Measurements from ENCODE around the gene ANKRD31.
"Not testable (repeated sequence)": the region's sequence is repeated elsewhere in the genome, so short reads cannot be mapped to it uniquely, and the experiment has no call there.

Gene ANKRD31

DNA sequence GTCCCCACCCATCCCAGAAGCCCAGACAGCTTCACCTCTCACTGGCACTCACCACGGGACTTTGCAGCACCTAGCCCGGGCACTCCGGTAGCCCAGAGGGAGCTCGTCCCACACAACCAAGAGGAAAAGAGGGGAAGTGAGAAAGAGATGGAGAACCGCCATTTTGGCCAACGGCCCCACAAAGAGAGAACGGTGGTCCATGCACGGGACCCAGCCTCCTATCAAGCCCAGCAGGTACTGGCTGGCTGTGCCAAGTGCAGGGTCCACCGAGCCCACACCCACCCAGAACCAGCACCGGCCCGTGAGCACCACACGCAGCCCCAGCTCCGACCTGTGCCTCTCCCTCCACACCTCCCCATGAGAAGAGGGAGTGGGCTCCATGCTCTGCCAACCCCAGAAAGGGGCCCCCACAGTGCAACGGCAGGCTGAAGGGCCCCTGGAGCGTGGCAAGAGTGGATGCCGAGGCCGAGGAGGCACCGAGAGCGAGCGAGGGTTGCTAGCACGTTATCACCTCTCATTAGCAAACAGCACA, 105.8 kb downstream of the ANKRD31 start:
- no peak for DNase-seq

GRCh38 chr5:75116856-75117255, 119.8 kb downstream of the ANKRD31 start:
- no peak for DNase-seq

DNA sequence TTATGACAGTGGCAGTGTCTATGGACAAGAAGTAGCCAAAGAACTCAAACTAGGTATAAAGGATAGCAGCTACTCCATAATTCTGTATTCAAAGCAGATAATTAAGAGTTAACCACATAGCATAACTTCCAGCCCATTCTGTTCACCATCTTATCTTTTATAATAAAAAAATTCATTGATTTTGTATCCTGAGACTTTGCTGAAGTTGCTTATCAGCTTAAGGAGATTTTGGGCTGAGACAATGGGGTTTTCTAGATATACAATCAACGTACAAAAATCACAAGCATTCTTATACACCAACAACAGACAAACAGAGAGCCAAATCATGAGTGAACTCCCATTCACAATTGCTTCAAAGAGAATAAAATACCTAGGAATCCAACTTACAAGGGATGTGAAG, 122.4 kb downstream of the ANKRD31 start:
- DNase-seq: not testable (repeated sequence)

GRCh38 chr5:75113354-75114113, 123.1 kb downstream of the ANKRD31 start:
- no peak for DNase-seq

DNA sequence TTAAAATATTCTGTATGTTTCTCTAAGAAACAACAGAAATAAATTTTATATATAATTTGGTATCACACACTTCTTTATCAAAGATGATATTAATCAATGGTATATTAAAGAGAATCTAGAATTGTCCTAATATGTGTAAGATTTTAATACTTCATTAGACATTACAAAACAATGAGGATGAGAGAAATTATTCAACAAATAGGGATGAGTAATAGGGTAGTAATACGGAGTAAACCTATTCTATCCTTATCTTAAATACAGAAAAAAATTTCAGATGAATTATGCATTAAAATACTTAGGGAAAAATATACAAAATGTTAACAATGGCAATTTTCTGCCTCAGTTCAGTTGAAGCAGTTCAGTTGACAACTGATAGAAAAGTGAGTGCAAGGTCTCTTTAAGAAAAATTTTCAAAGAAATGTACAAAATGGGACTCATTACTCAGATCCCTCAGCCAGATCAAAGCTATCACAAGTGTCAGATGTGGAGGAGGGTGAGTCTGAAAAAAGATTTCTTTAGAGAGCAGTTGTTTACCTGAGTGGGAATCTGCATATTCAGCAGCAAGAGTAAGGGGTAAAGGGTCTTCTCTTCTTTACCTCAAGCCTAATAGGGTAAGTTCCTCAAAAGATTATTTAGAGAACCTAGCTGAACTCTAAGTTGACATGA, 127.6 kb downstream of the ANKRD31 start:
- no peak for DNase-seq

DNA sequence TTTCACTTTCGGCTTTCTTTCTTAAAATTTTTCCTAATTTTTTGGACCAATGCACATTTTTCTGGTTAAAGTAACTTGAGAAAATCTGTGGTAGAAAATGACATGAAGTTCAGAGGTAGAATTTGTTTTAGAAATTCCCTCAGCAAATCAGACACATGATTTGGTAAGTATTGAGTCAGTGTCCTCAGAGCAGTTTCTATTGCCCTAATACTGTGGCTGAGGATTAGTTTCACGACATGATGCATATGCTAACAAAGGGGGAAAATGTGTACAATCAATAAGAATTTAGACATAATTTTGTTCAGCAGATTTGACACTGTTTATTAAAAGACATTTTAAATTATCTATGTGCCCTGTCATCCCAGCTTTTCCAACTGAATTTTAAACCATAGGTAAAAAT, 128.2 kb downstream of the ANKRD31 start:
- DNase-seq: no peak

DNA sequence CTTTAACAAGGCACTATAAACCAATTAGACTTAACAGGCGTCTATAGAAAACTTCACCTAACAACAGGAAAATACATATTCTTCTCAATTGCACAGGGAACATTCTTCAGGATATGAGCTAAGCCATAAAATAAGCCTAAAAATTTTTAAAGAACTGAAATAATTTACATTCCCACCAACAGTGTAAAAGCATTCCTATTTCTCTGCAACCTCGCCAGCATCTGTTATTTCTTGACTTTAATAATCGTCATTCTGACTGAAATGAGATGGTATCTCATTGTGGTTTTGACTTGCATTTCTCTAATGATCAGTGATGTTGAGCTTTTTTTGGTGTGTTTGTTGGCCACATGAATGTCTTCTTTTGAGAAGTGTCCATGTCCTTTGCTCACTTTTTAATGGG, 140.7 kb downstream of the ANKRD31 start:
- DNase-seq: not testable (repeated sequence)

DNA sequence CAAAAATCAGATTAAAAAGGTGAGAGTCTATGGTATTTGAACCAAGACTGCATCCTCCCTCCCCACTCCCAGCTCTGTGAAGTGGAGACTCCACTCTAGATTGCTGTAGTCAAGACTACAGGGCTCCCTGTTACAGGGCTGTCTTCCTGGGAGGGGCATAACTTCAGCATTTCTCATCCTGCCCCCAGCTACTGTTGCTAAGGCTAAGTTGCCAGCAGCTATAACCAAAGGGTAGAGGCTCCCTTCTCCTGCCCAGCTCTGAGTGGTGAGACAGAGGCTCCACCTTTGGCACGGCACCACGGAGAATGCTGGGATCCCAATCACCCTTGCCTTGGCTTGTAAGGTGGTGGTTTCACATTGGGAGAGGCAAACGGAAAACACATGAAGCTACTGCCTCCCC, 145.1 kb downstream of the ANKRD31 start:
- no peak for DNase-seq

DNA sequence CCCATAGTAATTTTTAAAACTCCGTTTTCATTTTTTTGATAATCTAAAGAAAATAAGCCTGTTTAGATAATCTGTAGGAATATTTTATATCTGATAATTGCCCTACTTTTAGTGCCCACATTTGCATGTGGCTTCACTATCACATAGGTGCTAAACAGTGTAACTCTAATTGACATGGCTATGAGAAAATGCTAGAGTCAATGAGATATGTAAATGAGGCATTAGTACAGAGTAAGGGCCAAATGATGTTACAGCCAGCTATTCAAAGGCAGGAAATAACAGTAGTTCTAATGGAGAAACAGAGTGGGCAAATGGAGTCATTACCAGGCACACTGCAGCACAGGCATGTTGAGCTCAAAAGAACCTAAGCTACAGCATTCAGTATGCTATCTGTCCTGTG, 147.0 kb downstream of the ANKRD31 start:
- no peak for DNase-seq

DNA sequence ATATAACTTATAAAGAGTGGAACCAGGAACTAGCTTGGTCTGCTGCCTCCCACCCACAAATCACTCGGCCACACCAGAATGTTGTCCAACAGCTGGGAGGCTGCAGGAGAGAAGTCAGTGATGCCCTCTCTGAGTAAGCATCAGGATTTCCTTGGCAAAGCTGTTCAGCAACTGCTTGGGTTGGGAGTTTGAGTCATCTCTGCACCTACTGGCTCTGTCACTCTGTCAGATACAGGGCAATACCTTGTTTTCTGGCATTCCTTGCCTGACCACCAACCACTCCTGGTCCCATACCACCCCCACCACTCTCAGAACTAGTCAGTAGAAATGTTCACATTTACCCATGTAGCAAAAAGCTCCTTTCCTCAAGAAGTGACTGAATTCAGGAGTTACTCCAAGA, 147.5 kb downstream of the ANKRD31 start:
- peak; percentile 51 to 55 for DNase-seq

- DNase-seq: no peak
Observed at GRCh38 chr5:75088648-75089047, 148.0 kb downstream of the ANKRD31 start.

GRCh38 chr5:75081510-75081909, 155.2 kb downstream of the ANKRD31 start:
- no peak for DNase-seq

DNA sequence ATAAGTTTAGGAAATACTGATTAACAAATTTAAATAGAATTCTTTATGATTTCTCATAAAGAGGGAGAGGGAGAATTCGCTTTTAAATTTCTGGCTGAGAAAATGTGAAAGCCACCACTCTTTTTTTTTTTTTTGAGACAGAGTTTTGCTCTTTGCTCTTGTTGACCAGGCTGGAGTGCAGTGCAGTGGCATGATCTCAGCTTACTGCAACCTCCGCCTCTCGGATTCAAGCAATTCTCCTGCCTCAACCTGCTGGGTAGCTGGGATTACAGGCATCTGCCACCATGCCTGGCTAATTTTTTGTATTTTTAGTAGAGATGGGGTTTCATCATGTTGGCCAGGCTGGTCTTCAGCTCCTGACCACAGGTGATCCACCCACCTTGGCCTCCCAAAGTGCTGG, 157.3 kb downstream of the ANKRD31 start:
- not testable (repeated sequence) for DNase-seq

- DNase-seq: no peak
Observed at GRCh38 chr5:75078027-75078426, 158.7 kb downstream of the ANKRD31 start.

DNA sequence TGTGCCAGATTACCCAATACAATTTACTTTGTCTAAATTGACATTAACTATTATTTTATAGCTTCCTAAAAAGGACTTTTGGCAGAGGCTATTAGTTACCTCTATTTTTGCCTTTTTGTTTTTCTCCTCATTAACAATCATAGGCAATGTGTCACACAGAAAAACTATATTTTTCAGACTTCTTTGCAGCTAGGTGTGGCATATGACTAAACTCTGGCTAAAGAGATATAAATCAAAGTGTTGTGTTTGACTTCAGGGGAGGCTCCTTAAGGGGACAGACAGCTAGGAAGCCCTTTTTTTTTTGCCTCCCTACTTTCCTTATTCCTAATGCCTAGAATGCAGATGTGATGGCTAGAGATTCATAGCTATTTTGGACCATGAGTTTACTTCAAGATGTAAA, 164.6 kb downstream of the ANKRD31 start:
- no peak for DNase-seq

DNA sequence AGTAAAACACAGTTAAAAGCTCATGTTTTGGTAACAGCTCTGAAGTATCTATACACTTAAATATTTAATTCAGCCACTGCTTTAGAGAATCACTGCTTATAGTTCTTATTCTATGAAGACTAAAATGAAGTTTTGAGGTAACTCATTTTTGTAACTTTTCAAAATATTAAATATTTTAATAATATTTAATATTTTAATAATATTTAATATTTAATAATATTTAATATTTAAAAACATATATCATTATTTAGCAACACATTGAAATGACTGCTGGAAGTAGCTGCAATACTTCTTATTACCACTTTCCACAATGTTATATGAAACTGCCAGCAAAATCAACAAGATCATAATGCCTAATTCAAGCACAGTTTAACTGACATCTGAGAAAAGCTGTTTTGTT, 165.6 kb downstream of the ANKRD31 start:
- no peak for DNase-seq

DNA sequence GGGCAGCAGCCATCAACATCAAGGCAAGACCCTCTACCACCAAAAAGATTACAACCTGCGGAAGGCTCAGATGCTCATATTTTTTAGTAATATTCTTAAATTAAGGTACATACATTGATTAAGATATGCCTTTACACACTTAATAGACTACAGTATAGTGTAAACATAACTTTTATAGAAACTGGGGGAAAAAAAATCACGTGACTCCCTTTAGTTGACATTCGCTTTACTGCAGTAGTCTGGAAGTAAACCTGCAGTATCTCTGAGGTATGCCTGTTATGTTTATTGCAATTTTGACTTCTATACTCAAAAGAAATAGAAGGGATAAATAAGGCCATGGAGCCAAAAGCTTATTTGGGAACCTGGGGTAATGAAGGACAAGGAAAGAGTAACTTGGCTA, 169.2 kb downstream of the ANKRD31 start:
- no peak for DNase-seq

DNA sequence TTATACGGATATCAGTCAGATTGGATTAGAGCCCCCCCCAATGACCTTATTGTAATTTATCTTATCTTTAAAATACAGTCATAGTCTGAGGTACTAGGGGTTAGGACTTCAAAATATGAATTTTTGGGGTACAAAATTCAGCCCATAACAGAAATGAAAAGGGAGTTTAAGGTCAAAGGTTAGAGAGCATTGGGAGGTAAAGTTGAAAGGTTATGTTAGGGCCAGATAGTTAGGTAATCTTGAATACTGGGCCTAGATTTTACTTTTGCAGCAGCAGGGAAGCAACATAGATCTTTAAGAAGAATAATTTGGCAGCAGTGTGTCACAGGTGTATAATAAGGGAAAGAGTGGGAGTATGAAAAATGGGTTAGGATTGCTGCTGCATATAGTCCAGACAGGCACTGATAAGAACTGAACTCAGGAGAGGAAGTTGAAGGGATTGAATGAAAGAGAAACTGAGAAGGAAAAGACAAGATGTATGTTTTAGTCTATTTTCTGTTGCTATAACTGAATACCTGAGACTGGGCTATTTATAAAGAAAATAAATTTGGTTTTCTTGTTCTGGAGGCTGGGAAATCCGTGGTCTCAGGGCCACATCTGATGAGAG, 173.7 kb downstream of the ANKRD31 start:
- DNase-seq: no peak

DNA sequence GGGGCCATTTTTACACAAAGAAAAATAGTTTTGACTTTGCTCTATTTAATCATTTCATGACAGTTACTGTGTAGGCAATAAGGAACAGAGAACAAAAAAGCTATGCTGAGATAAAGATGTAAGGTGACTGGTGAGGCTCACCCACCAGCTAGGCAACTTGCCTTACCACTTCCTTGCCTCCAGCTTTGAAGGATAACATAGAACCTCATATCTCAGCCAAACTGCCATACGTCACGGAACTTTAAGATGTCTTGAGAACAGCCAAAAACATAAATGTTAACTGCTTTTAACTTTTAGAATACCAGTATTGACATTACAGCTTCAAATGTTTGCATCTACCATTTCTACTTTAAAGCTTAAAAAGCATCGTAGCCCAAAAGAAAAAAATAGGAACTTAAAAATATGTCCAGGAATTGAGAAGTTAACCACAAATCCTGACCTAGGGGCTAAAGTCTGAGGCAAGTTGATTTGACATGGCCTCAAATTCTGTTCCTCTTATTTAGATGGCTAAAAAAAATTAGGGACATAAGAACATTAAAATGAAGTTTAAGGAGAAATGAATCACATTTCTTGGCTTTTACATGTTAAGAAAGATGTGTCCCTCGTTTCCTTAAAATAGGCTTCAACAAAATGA, 176.6 kb downstream of the ANKRD31 start:
- no peak for DNase-seq

DNA sequence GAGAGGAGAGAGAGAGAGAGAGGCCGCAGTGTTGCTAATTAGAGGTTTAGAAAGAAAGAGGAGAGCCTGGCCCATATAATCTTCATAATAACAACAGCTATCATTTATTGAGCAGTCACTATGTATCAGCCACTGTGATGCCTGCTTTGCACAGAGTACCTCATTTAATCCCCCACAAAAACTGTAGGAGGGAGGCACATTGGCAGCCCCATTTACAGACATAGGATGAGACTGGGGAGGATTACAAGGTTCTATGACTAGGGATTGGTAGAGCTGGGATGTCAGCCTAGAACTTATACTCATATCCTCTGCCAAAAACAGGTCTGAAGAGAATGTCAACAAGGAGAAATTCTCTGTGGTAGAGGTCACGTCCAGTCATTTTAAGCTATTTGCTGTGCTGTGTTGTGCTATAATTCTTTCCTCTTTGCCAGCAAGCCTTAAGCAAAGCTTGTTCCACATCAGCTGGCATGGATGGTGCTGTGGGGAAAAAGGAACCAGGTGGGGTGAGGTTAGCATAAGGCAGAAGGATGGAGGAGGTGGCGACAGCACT, 177.6 kb downstream of the ANKRD31 start:
- no peak for DNase-seq

DNA sequence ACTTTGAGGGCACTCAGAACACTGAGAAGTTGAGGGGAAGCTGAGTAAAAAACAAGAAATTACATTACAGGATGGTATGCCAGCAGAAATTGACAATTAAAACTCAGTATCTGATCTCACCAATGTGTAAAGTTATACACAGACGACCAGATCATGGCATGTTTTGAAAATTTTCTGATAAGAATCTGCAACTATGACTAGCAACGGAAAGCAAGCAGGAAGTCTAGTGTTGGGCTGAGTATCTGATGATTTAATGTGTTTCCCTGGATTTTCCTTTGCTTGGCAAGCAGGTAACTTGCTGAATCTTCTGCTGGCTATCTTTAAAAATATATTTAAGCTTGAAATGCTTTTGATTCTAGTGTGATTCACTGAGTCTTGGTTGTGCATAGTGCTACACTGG, 179.1 kb downstream of the ANKRD31 start:
- no peak for DNase-seq

DNA sequence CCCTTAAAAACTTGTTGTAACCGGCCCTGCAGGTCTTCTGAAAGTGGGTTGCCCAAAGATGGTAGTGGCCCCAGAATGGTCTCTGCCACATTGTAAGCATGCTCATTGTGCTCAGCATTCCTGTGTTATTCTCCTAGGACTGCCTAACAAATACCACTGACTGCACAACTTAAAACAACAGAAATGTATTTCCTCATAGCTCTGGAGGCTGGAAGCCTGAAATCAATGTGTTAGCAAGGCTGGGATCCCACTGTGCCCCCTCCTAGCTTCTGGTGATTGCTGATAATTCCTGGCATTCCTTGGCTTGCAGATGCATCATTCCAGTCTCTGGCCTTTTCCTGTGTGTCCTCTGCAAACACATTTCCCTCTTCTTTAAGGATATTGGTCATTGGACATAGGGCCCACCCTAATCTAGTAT, 180.9 kb downstream of the ANKRD31 start:
- DNase-seq: no peak

All from activated T-cell treated with anti-CD3 and anti-CD28 coated beads, Interleukin-2, amount 50 U/mL, for 48 hours (primary cell).